Aorta (tissue), 5 donors: ENCODE results near the gene ATP2A1. TPM values are rescaled to one million over a fixed set of nuclear protein-coding genes. Genes with fewer than 3 reads are reported as not detected.

Experiments used
- ATAC-seq: fragments of 200-7000 bp; cut with Tn5 transposase; one replicate; pipeline ENCODE4 v1.9.1; 2022; ENCODE audit warnings: moderate library complexity; ENCODE audit not compliant: low FRiP score
- DNase-seq, 2 donors: peaks; one replicate each; pipeline ENCODE4 v3.0.0-alpha.2; 2020
- H3K27ac ChIP-seq, 2 donors: one replicate each; pipeline ENCODE4 v1.5.1; 2013; ENCODE audit warnings: low read length in 2 of 2, mild to moderate bottlenecking in 2 of 2, moderate library complexity in 2 of 2, control low read depth in 1 of 2, inconsistent platforms in 1 of 2, low read depth in 1 of 2
- H3K27me3 ChIP-seq, 2 donors: one replicate each; pipeline ENCODE4 v1.6.1; 2013; ENCODE audit warnings: control low read depth in 1 of 2, low read length in 1 of 2, mild to moderate bottlenecking in 1 of 2, moderate library complexity in 1 of 2; ENCODE audit not compliant: insufficient read depth in 2 of 2, control insufficient read depth in 1 of 2
- H3K36me3 ChIP-seq, 2 donors: one replicate each; pipeline ENCODE4 v1.6.1; 2013; ENCODE audit warnings: control low read depth in 1 of 2, low read length in 1 of 2, mild to moderate bottlenecking in 1 of 2; ENCODE audit not compliant: insufficient read depth in 2 of 2, control insufficient read depth in 1 of 2
- H3K4me1 ChIP-seq, 2 donors: one replicate each; pipeline ENCODE4 v1.6.1; 2013; ENCODE audit warnings: low read length in 2 of 2, control low read depth in 1 of 2, mild to moderate bottlenecking in 1 of 2, moderate library complexity in 1 of 2; ENCODE audit not compliant: insufficient read depth in 2 of 2, control insufficient read depth in 1 of 2
- H3K4me3 ChIP-seq, 2 donors: one replicate each; pipeline ENCODE4 v1.5.1; 2013; ENCODE audit warnings: low read length in 2 of 2, control low read depth in 1 of 2, mild to moderate bottlenecking in 1 of 2
- H3K9me3 ChIP-seq: one replicate; pipeline ENCODE4 v1.6.1; 2013; ENCODE audit warnings: mild to moderate bottlenecking, low read length; ENCODE audit not compliant: control insufficient read depth
- WGBS, 2 donors: extraction: QIAGEN DNeasy Blood & Tissue Kit; methylation state at CpG; one replicate each; pipeline ENCODE4 v1.1.7; 2013; 5-methylcytosine and 5-hydroxymethylcytosine counted together
- intact Hi-C, 2 donors: fragments of 100-400 bp; cut with DNase I; formaldehyde crosslinking; loops; one replicate each; pipeline versions ENCODE4 v1.14.2 to v1.15.0; 2022
- polyA plus RNA-seq, 2 donors: library from polyadenylated mRNA; stranded (reverse); fragments of 200-250 nt; gene quantifications; one replicate each; pipeline ENCODE4 v1.2.3, GENCODE V29; 2013
- total RNA-seq, 2 donors: library from RNA; stranded (reverse); fragmentation: NEBNext Ultra II Directional; extraction: Animal tissue kit (Norgen Biotek cat#: 25700); gene quantifications; one replicate each; pipeline ENCODE4 v1.2.1, GENCODE V29; 2021
- donor health status: healthy with polysubstance abuse.
- donor health status: Bipolar disorder and iron deficiency.
- donor health status: DM: no; HTN: no; CAD: no.
- donor health status: DM: no; HTN: no; CAD: no.
- donor health status: DM: yes; HTN: yes; CAD: no.

Gene ATP2A1
- total and polyA plus RNA-seq, 4 donors = 0.36 to 0.97 (median 0.43) TPM

- Histone ChIP-seq H3K27ac (peak overlapping the region in 1 of 2 donors; percentile 15), H3K4me1 (no peaks in the 10 kb centered on the region), H3K27me3 (no peaks in the 10 kb centered on the region), H3K4me3 (peak overlapping the region; percentile 56 to 63), H3K36me3 (peaks cover 2 to 6% of the 10 kb centered on the region in 2 donors), H3K9me3 (no peaks in the 10 kb centered on the region)
- ATAC-seq (no peak), DNase-seq (peak in 1 of 2 donors; percentile 78)
- intact Hi-C loops = loop anchor here in 1 of 2 donors (1.0 to 2.0 kb wide), 2 partner anchors 18 to 21 kb away; partner anchors contain the start of gene SH2B1
- 1% methylated on average over 16 of the region's 16 CpGs for WGBS, 2 donors
Observed at GRCh38 chr16:28845761-28846079, 32.6 kb upstream of the ATP2A1 start.

DNA sequence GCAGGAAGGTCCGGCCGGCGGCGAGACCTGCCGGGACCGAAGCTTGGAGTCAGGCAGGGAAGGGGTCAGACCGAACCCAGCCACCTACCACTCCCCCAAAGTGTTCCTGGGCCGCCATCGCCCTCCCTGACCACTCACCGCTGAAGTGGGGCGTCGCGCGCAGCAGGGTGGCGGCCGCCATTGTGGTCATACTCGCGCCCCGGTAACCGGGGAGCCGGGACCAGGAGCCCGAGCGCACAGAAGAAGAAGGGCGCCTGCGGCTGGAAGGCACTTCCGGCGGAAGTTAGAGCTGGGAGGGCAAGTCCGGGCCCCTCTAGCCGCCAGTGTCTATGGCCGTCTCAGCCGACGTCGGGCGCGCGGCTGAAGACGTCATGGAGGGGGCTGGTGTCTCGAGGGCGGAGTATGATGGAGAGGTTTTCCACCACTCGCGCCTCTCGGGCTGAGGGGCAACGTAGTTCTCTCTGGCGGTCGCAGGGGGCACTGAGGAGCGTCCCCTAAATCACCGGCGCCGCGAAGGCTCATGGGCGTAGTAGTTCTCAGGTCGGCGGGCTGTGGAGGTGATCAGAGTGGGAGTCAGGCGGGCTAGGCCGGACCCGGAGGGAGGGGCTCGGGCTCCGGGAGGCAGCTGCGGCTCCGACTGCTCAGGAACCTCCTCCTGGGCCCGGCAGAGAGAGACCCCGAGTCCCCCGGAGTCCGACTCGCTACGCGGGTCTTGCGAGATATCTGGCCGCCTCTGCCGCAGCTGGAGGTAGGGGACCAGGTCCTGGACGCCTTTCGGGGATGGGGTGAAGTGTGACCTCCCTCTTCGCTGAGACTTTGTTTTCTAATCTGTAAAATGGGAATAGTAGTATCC lies 32.0 kb upstream of the ATP2A1 start, which contains the start of gene TUFM:
Gene TUFM, minus strand, starts transcription at position 269 of the 853 bp plus-strand sequence. Its CDS starts 79 bp downstream, at position 190.
- Histone ChIP-seq H3K9me3 (no peaks in the 10 kb centered on the region), H3K27me3 (no peaks in the 10 kb centered on the region), H3K36me3 (peaks cover 2 to 6% of the 10 kb centered on the region in 2 donors), H3K4me1 (no peaks in the 10 kb centered on the region), H3K27ac (peak within 1 kb of the TSS in 1 of 2 donors; percentile 71), H3K4me3 (peak within 1 kb of the TSS; percentile 56 to 63)
- ATAC-seq (peak; percentile 98), DNase-seq (peak; percentile 99 to 100)
- intact Hi-C loops = loop anchor here in 1 of 2 donors (1.0 kb wide), 1 partner anchor 17 kb away; the partner anchor contains the start of gene SH2B1
- 0 to 1% methylated on average over 72 to 73 of the region's 73 CpGs for WGBS, 2 donors

DNA sequence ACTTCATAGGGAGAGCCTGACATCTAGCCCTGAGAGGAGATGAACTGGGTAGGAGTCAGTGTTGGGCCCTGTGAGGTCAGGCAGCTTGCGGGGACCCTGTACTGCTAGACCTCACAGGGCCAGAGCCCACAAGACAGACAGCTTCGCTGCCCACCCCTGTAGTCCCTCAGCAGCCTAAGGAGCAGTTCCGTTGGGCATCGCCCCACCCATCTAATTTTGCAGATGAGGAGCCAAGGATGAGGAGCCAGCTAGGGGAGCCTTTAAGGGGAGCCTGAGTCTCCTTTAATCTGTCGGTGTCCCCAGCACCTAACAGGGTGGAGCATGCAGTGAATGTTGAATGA lies 31.4 kb upstream of the ATP2A1 start:
- Histone ChIP-seq H3K4me3 (peak overlapping the region; percentile 40 to 46), H3K27me3 (no peaks in the 10 kb centered on the region), H3K36me3 (peaks cover 2 to 6% of the 10 kb centered on the region in 2 donors), H3K27ac (peak overlapping the region in 1 of 2 donors; percentile 71), H3K4me1 (no peaks in the 10 kb centered on the region), H3K9me3 (no peaks in the 10 kb centered on the region)
- WGBS, 2 donors = 14 to 17% methylated on average over 5 of the region's 5 CpGs
- DNase-seq = peak in 1 of 2 donors; percentile 50
- ATAC-seq = peak; percentile 43
- intact Hi-C loops = loop anchor here in 1 of 2 donors (1.0 kb wide), 1 partner anchor 16 kb away; the partner anchor contains the start of gene SH2B1

GRCh38 chr16:28858421-28858820 lies 19.9 kb upstream of the ATP2A1 start:
- H3K27me3 ChIP-seq = no peaks in the 10 kb centered on the region
- no peak overlapping the region for H3K4me3 ChIP-seq
- no peak overlapping the region for H3K27ac ChIP-seq
- no peaks in the 10 kb centered on the region for H3K4me1 ChIP-seq
- DNase-seq = no peak
- intact Hi-C loops = no loop called here
- no peaks in the 10 kb centered on the region for H3K36me3 ChIP-seq
- WGBS, 2 donors = 90 to 92% methylated on average over 8 of the region's 8 CpGs
- H3K9me3 ChIP-seq = no peaks in the 10 kb centered on the region
- no peak for ATAC-seq

DNA sequence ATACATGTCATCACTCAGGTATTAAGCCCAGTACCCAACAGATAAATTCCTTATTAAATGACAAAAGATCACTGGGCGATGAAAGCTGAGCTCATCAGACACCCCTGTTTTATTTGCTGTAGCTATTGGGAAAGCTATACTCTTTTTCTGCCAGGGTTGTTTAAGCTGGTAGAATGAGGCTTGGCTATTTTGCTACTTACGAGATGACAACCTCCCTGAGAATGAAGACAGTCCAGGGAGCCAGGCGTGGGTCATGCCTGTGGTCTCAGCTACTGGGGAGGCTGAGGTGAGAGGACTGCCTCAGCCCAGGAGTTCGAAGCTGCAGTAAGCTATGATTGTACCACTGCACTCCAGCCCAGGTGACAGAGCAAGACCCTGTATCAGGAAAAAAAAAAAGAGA lies 19.0 kb upstream of the ATP2A1 start:
- Histone ChIP-seq H3K27ac (no peak overlapping the region), H3K27me3 (no peaks in the 10 kb centered on the region), H3K4me1 (no peaks in the 10 kb centered on the region), H3K4me3 (no peak overlapping the region), H3K9me3 (no peaks in the 10 kb centered on the region), H3K36me3 (no peaks in the 10 kb centered on the region)
- intact Hi-C loops = no loop called here
- DNase-seq (no peak), ATAC-seq (no peak)
- WGBS, 2 donors = 78 to 87% methylated on average over 4 of the region's 4 CpGs

- intact Hi-C loops = loop anchor here (1.0 to 5.0 kb wide), 4 partner anchors 18 to 83 kb away; partner anchors contain the start of genes ATXN2L (in 2 of the 2), RABEP2 (in 1 of the 2) and TUFM (in 1 of the 2)
Observed at GRCh38 chr16:28863929-28864793, 14.1 kb upstream of the ATP2A1 start.

DNA sequence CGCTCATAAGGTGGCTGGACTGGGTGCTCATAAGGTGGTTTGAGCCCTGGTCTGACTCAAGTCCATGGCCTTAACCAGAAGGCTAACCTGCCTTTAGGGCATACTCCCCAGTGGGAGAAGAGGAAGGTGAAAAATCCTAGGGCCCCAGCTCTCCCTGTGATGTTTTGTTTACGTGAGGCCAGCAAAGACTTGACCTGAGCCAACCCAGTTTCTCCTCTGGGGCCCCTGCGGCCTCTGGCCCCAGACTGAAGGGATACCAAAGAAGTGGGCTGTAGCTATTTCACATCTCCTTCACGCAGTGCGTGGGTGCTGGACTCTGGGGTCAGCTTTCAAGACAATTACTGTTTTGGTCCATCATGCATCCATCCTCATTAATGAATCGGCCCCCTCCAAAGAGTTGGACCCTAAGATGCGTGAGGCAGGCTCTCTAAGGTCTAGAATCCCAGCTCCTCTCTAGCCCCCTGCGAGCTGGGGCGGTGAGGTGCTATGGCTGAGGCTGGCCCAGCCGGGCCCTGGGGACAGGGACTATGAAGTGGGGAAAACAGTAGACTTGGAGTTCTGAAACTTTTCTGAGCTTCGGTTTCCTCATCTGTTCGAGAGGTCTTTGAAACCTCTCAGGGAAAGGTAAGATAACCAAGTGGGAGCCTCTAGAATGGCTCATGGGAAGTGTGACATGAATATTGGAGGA lies 13.1 kb upstream of the ATP2A1 start:
- Histone ChIP-seq H3K36me3 (peaks cover 0 to 4% of the 10 kb centered on the region in 2 donors), H3K9me3 (no peaks in the 10 kb centered on the region), H3K4me1 (no peaks in the 10 kb centered on the region), H3K27me3 (no peaks in the 10 kb centered on the region), H3K4me3 (no peak overlapping the region), H3K27ac (no peak overlapping the region)
- ATAC-seq (no peak), DNase-seq (no peak)
- intact Hi-C loops = no loop called here
- WGBS, 2 donors = 85 to 88% methylated on average over 12 of the region's 12 CpGs

More at GRCh38 chr16:28863929-28864793, 14.1 kb upstream of the ATP2A1 start:
- 0 to 2% methylated on average over 34 to 42 of the region's 42 CpGs for WGBS, 2 donors
- peak overlapping the region in 1 of 2 donors; percentile 89 for H3K27ac ChIP-seq
- peaks cover 0 to 2% of the 10 kb centered on the region in 2 donors for H3K36me3 ChIP-seq
- no peaks in the 10 kb centered on the region for H3K9me3 ChIP-seq
- ATAC-seq (peak; percentile 33), DNase-seq (peak in 1 of 2 donors; percentile 64)
- no peaks in the 10 kb centered on the region for H3K27me3 ChIP-seq
- peak overlapping the region; percentile 66 to 78 for H3K4me3 ChIP-seq
- no peaks in the 10 kb centered on the region for H3K4me1 ChIP-seq
